CD8-positive, alpha-beta memory T cell (primary cell): Measurements from ENCODE around the gene VIPR1. TPM values are rescaled to one million over a fixed set of nuclear protein-coding genes. Genes with fewer than 3 reads are reported as not detected.

Source experiments
- CTCF ChIA-PET: fragments of 350-600 bp; sonication (Branson Sonifier 250); formaldehyde crosslinking; loops from one replicate; lab custom pipeline; 2021; ENCODE audit warnings: antibody characterized with exemption; lab: Charles Lee
- POLR2A ChIA-PET: fragments of 350-600 bp; sonication (Branson Sonifier 250); formaldehyde crosslinking; loops from one replicate; lab custom pipeline; 2021; ENCODE audit warnings: antibody characterized with exemption; lab: Charles Lee
- DNase-seq, 5 donors: peaks; one replicate each; pipeline versions ENCODE4 v3.0.0 to v3.0.0-alpha.2; 2020 to 2022; ENCODE audit warnings: mixed read lengths in 1 of 5
- H3K27ac ChIP-seq: one replicate; pipeline ENCODE4 v1.7.0; 2013; ENCODE audit warnings: low read depth, mild to moderate bottlenecking, low read length, moderate library complexity
- H3K27me3 ChIP-seq: 2 replicates; pipeline ENCODE4 v1.7.0; 2013; ENCODE audit warnings: low read length, mild to moderate bottlenecking; ENCODE audit not compliant: insufficient read depth, poor library complexity, severe bottlenecking
- H3K36me3 ChIP-seq: 2 replicates; pipeline ENCODE4 v1.7.0; 2013; ENCODE audit warnings: mild to moderate bottlenecking, low read length, moderate library complexity; ENCODE audit not compliant: insufficient read depth
- H3K4me1 ChIP-seq: 2 replicates; pipeline ENCODE4 v1.7.0; 2013; ENCODE audit warnings: mild to moderate bottlenecking, low read length, moderate library complexity; ENCODE audit not compliant: insufficient read depth
- H3K4me3 ChIP-seq: 2 replicates; pipeline ENCODE4 v1.7.0; 2013; ENCODE audit warnings: mild to moderate bottlenecking, low read length
- H3K9me3 ChIP-seq: 2 replicates; pipeline ENCODE4 v1.7.0; 2013; ENCODE audit warnings: mild to moderate bottlenecking, low read length
- H3K27ac Mint-ChIP-seq, 8 donors: one replicate each; pipeline ENCODE4 v1.8.0; 2020 to 2021; ENCODE audit warnings: mixed read lengths in 8 of 8, mild to moderate bottlenecking in 6 of 8, inconsistent platforms in 3 of 8, moderate library complexity in 3 of 8
- H3K27me3 Mint-ChIP-seq, 2 donors: one replicate each; pipeline ENCODE4 v1.8.0; 2020 to 2021; ENCODE audit warnings: mixed read lengths in 2 of 2, mild to moderate bottlenecking in 1 of 2, moderate library complexity in 1 of 2
- H3K36me3 Mint-ChIP-seq, 3 donors: one replicate each; pipeline ENCODE4 v1.8.0; 2020 to 2021; ENCODE audit warnings: mixed read lengths in 3 of 3, inconsistent platforms in 1 of 3, mild to moderate bottlenecking in 1 of 3
- H3K4me1 Mint-ChIP-seq, 3 donors: one replicate each; pipeline ENCODE4 v1.8.0; 2020 to 2021; ENCODE audit warnings: mixed read lengths in 3 of 3, inconsistent platforms in 1 of 3, mild to moderate bottlenecking in 1 of 3
- H3K4me3 Mint-ChIP-seq, 7 donors: one replicate each; pipeline ENCODE4 v1.8.0; 2020 to 2021; ENCODE audit warnings: mixed read lengths in 7 of 7, mild to moderate bottlenecking in 6 of 7, moderate library complexity in 4 of 7, inconsistent platforms in 2 of 7
- H3K9me3 Mint-ChIP-seq, 5 donors: one replicate each; pipeline ENCODE4 v1.8.0; 2020 to 2022; ENCODE audit warnings: mixed read lengths in 5 of 5, mild to moderate bottlenecking in 3 of 5, moderate library complexity in 2 of 5, inconsistent platforms in 1 of 5
- polyA plus RNA-seq: library from polyadenylated mRNA; unstranded; fragments of 300-500 nt; fragmentation: Illumina TruSeq; gene quantifications from one replicate; pipeline ENCODE4 v1.2.3, GENCODE V29; 2021
- total RNA-seq, 2 experiments: library from RNA; stranded (reverse); gene quantifications; one replicate each; pipeline ENCODE4 v1.2.3, GENCODE V29; 2021

Gene VIPR1
- total and polyA plus RNA-seq, 3 experiments from 2014 or later: 5.4 to 12.7 (median 5.9) TPM

DNA sequence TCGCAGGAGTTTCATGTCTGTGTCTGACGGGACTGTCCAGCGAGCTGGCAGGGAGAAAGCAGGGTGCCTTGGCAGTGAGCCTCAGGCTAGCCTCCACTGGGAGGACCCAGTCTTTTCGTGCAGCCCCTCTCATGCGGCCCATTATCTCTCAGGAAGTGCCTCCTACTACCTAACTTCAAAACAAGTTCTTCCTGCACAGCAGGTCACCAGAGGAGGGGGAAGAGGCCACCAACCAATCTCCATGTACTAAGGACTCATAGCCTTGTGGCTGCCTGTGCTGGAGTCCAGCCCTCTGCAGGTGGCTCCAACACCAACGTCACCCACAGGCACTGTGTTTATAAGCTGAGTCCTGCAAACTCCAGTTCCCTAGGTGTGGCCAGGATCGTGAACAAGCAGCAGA, 4.8 kb downstream of the VIPR1 start:
- peaks cover 39% of the 10 kb centered on the region for H3K4me1 ChIP-seq
- no peak for DNase-seq
- H3K36me3 ChIP-seq: no peaks in the 10 kb centered on the region
- peaks cover 0 to 5% (median under 1%) of the 10 kb centered on the region in 3 donors for H3K36me3 Mint-ChIP-seq
- H3K27me3 ChIP-seq: no peaks in the 10 kb centered on the region
- no peak overlapping the region for H3K4me3 ChIP-seq
- H3K27me3 Mint-ChIP-seq: peaks cover 0 to 2% of the 10 kb centered on the region in 2 donors
- H3K27ac ChIP-seq: no peak overlapping the region
- H3K4me3 Mint-ChIP-seq: peak overlapping the region in 2 of 7 donors; percentile 3 to 37
- ChIA-PET CTCF (interaction anchor here (1.5 kb wide), 1 partner anchor 50 kb away, joined by 4 read pairs; no protein-coding TSS in a partner anchor), POLR2A (no interaction called here)
- peak overlapping the region in 4 of 8 donors; percentile 0 to 62 (median 22) for H3K27ac Mint-ChIP-seq
- peaks cover 32 to 48% (median 45%) of the 10 kb centered on the region in 3 donors for H3K4me1 Mint-ChIP-seq
- no peaks in the 10 kb centered on the region for H3K9me3 ChIP-seq
- H3K9me3 Mint-ChIP-seq: no peaks in the 10 kb centered on the region

DNA sequence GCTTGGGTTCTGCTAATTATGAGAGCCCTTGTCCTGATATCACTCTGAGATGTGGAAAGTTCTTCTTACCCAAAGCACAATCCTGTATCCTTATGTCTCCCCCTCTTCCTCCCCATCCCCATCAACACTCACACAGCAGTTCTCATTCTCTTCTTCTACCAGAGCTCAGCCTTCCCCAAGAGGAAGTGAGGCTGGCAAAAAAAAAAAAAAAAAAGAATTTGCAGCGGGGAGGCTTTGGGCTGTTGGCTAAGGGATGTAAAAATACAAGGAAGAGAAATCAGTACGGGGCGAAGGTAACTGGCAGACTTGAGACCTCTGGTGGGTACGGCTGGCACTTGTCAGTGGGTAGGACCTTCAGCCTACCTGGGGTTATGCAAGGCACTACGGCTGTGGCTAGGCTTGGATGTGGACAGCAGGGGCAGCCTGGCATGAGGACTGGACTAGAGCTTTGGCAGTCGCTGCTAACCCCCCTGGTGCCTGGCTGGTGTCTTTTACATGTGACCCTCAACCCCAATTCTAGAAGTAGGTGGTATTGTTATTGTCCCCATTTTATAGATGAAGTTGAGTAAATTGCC, 5.4 kb downstream of the VIPR1 start:
- no peaks in the 10 kb centered on the region for H3K9me3 ChIP-seq
- H3K4me1 Mint-ChIP-seq: peaks cover 30 to 46% (median 44%) of the 10 kb centered on the region in 3 donors
- no peak overlapping the region for H3K4me3 Mint-ChIP-seq
- H3K27me3 ChIP-seq: no peaks in the 10 kb centered on the region
- no peak for DNase-seq
- ChIA-PET CTCF (interaction anchor here (1.5 kb wide), 1 partner anchor 50 kb away, joined by 4 read pairs; no protein-coding TSS in a partner anchor), POLR2A (no interaction called here)
- H3K27me3 Mint-ChIP-seq: peaks cover 0 to 2% of the 10 kb centered on the region in 2 donors
- no peaks in the 10 kb centered on the region for H3K9me3 Mint-ChIP-seq
- peaks cover 39% of the 10 kb centered on the region for H3K4me1 ChIP-seq
- no peak overlapping the region for H3K27ac ChIP-seq
- H3K27ac Mint-ChIP-seq: peak overlapping the region in 3 of 8 donors; percentile 12 to 65 (median 62)
- no peak overlapping the region for H3K4me3 ChIP-seq
- H3K36me3 Mint-ChIP-seq: peaks cover 0 to 5% (median 0%) of the 10 kb centered on the region in 3 donors
- no peaks in the 10 kb centered on the region for H3K36me3 ChIP-seq

- Mint-ChIP-seq H3K9me3 (no peaks in the 10 kb centered on the region), H3K4me3 (no peak overlapping the region), H3K4me1 (peaks cover 23 to 39% (median 36%) of the 10 kb centered on the region in 3 donors), H3K36me3 (peaks cover 0 to 6% (median 6%) of the 10 kb centered on the region in 3 donors), H3K27me3 (peaks cover 0 to 2% of the 10 kb centered on the region in 2 donors), H3K27ac (peak overlapping the region in 2 of 8 donors; percentile 1 to 74)
- Histone ChIP-seq H3K36me3 (no peaks in the 10 kb centered on the region), H3K4me1 (peaks cover 32% of the 10 kb centered on the region), H3K27ac (no peak overlapping the region), H3K9me3 (no peaks in the 10 kb centered on the region), H3K27me3 (no peaks in the 10 kb centered on the region), H3K4me3 (no peak overlapping the region)
- POLR2A ChIA-PET: no interaction called here
- DNase-seq: no peak
- CTCF ChIA-PET: interaction anchor here (1.5 kb wide), 1 partner anchor 49 kb away, joined by 4 read pairs; no protein-coding TSS in a partner anchor
Measured at GRCh38 chr3:42508562-42508961, 6.1 kb downstream of the VIPR1 start.

DNA sequence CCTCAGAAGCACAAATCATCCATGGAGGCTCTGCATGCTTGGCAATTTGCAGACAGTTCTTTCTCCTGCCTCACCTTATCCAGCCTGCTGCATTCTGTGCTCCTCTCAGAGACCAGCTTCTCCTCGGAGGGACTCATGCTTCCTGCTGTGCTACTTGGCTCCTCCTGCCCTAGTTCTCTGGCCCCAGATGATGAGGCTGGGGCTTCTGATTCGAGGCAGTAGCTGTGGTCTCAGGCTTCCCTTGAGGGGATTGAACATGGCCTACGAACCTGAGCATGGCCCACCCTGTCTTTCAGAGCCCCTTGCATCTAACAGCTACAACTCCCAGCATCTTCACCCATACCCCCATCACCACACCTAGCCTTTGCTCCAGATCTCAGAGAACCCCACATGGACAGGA, 6.7 kb downstream of the VIPR1 start:
- POLR2A ChIA-PET: no interaction called here
- no peak for DNase-seq
- peaks cover 27% of the 10 kb centered on the region for H3K4me1 ChIP-seq

GRCh38 chr3:42510325-42510724, 7.9 kb downstream of the VIPR1 start:
- H3K4me1 Mint-ChIP-seq: peaks cover 20 to 32% (median 30%) of the 10 kb centered on the region in 3 donors
- H3K9me3 ChIP-seq: no peaks in the 10 kb centered on the region
- H3K4me3 Mint-ChIP-seq: no peak overlapping the region
- peaks cover 0 to 2% of the 10 kb centered on the region in 2 donors for H3K27me3 Mint-ChIP-seq
- ChIA-PET POLR2A (no interaction called here), CTCF (interaction anchor here (0.8 to 4.8 kb wide), 3 partner anchors 9 to 37 kb away, joined by 4 to 27 read pairs (median 5); partner anchors contain the start of gene VIPR1)
- H3K36me3 ChIP-seq: no peaks in the 10 kb centered on the region
- no peak overlapping the region for H3K27ac ChIP-seq
- DNase-seq: no peak
- H3K9me3 Mint-ChIP-seq: no peaks in the 10 kb centered on the region
- peak overlapping the region in 1 of 8 donors; percentile 62 for H3K27ac Mint-ChIP-seq
- H3K36me3 Mint-ChIP-seq: peaks cover 0 to 18% (median 10%) of the 10 kb centered on the region in 3 donors
- no peak overlapping the region for H3K4me3 ChIP-seq
- H3K4me1 ChIP-seq: peaks cover 24% of the 10 kb centered on the region
- no peaks in the 10 kb centered on the region for H3K27me3 ChIP-seq

More for the DNA sequence above, 6.7 kb downstream of the VIPR1 start:
- Mint-ChIP-seq H3K36me3 (peaks cover 0 to 10% (median 7%) of the 10 kb centered on the region in 3 donors), H3K9me3 (no peaks in the 10 kb centered on the region), H3K4me3 (no peak overlapping the region), H3K27me3 (peaks cover 0 to 2% of the 10 kb centered on the region in 2 donors), H3K4me1 (peaks cover 22 to 33% (median 32%) of the 10 kb centered on the region in 3 donors), H3K27ac (peak overlapping the region in 2 of 8 donors; percentile 23 to 66)
- Histone ChIP-seq H3K27me3 (no peaks in the 10 kb centered on the region), H3K4me3 (no peak overlapping the region), H3K36me3 (no peaks in the 10 kb centered on the region), H3K27ac (no peak overlapping the region), H3K9me3 (no peaks in the 10 kb centered on the region)
- CTCF ChIA-PET: interaction anchor here (1.0 to 1.2 kb wide), 2 partner anchors 27 to 38 kb away, joined by 5 read pairs; no protein-coding TSS in a partner anchor

DNA sequence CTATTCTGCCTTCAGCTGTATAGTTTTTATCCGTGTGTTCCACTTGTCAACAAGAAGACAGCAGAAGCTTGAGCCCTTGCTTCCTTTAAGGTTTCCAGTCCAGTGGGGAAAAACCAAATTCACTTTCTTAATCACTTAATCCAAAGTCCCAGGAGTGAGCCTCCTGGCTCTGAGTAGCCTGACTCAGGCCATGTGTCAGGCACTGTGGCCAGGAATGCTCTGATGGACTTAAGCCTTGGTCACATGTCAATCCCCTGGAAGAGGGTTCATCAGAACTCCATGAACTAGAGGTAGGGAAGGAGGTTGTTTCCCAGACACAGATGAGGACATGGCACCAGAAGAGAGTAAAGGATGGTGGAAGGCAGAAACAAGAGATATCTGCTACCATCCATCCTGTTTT, 8.8 kb downstream of the VIPR1 start:
- Mint-ChIP-seq H3K27me3 (peaks cover 0 to 2% of the 10 kb centered on the region in 2 donors), H3K36me3 (peaks cover 0 to 18% (median 10%) of the 10 kb centered on the region in 3 donors), H3K9me3 (no peaks in the 10 kb centered on the region), H3K4me3 (no peak overlapping the region), H3K27ac (peak overlapping the region in 4 of 8 donors; percentile 47 to 75 (median 73)), H3K4me1 (peaks cover 20 to 37% (median 30%) of the 10 kb centered on the region in 3 donors)
- ChIA-PET POLR2A (no interaction called here), CTCF (interaction anchor here (0.8 to 4.8 kb wide), 2 partner anchors 10 to 25 kb away, joined by 4 to 27 read pairs; partner anchors contain the start of gene VIPR1)
- Histone ChIP-seq H3K9me3 (no peaks in the 10 kb centered on the region), H3K36me3 (no peaks in the 10 kb centered on the region), H3K27ac (no peak overlapping the region), H3K27me3 (no peaks in the 10 kb centered on the region), H3K4me1 (peaks cover 24% of the 10 kb centered on the region), H3K4me3 (no peak overlapping the region)
- DNase-seq: no peak

DNA sequence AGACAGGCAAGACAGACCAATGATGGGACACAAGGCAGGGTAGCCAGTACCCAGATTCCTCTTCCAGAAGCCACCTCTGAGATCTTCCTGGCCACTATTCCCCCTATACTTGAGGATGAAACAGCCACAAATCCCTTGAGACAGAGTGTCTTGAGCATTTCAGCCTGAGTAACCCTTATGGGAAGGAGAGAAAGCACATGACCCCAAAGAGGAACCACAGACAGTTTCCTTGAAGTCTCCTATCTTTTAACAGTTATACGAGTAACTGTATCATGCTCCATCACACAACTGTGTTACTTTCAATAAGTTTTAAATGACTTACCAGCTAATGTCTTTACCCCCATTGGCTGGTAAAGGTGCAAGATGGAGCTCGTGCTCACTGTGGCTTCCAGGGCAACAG, 9.3 kb downstream of the VIPR1 start:
- ChIA-PET CTCF (interaction anchor here (1.0 to 4.8 kb wide), 2 partner anchors 10 to 31 kb away, joined by 3 to 27 read pairs; partner anchors contain the start of gene VIPR1), POLR2A (no interaction called here)
- H3K27me3 ChIP-seq: no peaks in the 10 kb centered on the region
- no peak overlapping the region for H3K4me3 Mint-ChIP-seq
- H3K27ac ChIP-seq: no peak overlapping the region
- H3K4me3 ChIP-seq: no peak overlapping the region
- no peaks in the 10 kb centered on the region for H3K9me3 ChIP-seq
- peaks cover 0 to 2% of the 10 kb centered on the region in 2 donors for H3K27me3 Mint-ChIP-seq
- H3K4me1 Mint-ChIP-seq: peaks cover 19 to 36% (median 29%) of the 10 kb centered on the region in 3 donors
- H3K9me3 Mint-ChIP-seq: no peaks in the 10 kb centered on the region
- peaks cover 0 to 18% (median 10%) of the 10 kb centered on the region in 3 donors for H3K36me3 Mint-ChIP-seq
- peaks cover 24% of the 10 kb centered on the region for H3K4me1 ChIP-seq
- no peak for DNase-seq
- H3K36me3 ChIP-seq: no peaks in the 10 kb centered on the region
- H3K27ac Mint-ChIP-seq: peak overlapping the region in 1 of 8 donors; percentile 30

DNA sequence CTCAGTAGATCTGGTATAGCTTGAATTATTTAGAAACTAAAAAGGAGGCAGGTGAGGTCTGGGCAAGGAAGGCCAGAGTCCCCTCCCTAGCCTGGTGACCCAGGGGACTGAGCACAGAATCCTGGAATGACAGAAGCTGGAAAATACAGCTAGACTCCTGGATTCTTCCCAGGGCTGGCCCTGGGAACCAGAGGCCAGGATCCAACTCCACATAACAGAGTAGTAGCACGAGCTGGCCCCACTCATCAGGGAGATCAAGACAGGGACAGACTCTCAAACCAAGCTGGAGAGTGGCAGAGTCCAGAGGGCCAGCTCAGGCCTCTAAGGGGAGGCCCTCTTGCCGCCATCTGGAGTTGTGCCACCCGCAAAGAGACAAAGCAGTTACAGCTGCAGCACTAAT, 10.7 kb downstream of the VIPR1 start:
- Histone ChIP-seq H3K36me3 (no peaks in the 10 kb centered on the region), H3K27ac (no peak overlapping the region), H3K27me3 (no peaks in the 10 kb centered on the region), H3K9me3 (no peaks in the 10 kb centered on the region), H3K4me1 (peaks cover 10% of the 10 kb centered on the region), H3K4me3 (no peak overlapping the region)
- Mint-ChIP-seq H3K27me3 (peaks cover 0 to 2% of the 10 kb centered on the region in 2 donors), H3K4me3 (no peak overlapping the region), H3K9me3 (no peaks in the 10 kb centered on the region), H3K4me1 (peaks cover 6 to 22% (median 15%) of the 10 kb centered on the region in 3 donors), H3K36me3 (peaks cover 0 to 18% (median 8%) of the 10 kb centered on the region in 3 donors), H3K27ac (peak overlapping the region in 3 of 8 donors; percentile 6 to 76 (median 72))
- CTCF ChIA-PET: interaction anchor here (0.8 to 4.8 kb wide), 3 partner anchors 12 to 39 kb away, joined by 3 to 27 read pairs (median 3); partner anchors contain the start of gene VIPR1
- no peak for DNase-seq
- POLR2A ChIA-PET: no interaction called here
